IPS-18a (cell line): ENCODE results near the gene SHB.
"Not testable (repeated sequence)": the region's sequence is repeated elsewhere in the genome, so short reads cannot be mapped to it uniquely, and the experiment has no call there.

Experiments
- H3K27ac ChIP-seq: one replicate; pipeline ENCODE4 v1.5.1; 2013; ENCODE audit warnings: low read length
- H3K27me3 ChIP-seq: one replicate; pipeline ENCODE4 v1.6.1; 2013; ENCODE audit warnings: mild to moderate bottlenecking, low read length; ENCODE audit not compliant: control insufficient read depth, insufficient read depth
- H3K36me3 ChIP-seq: one replicate; pipeline ENCODE4 v1.6.1; 2013; ENCODE audit warnings: low read depth, low read length; ENCODE audit not compliant: control insufficient read depth
- H3K4me1 ChIP-seq: one replicate; pipeline ENCODE4 v1.6.1; 2013; ENCODE audit warnings: low read depth, low read length; ENCODE audit not compliant: control insufficient read depth
- H3K4me3 ChIP-seq: one replicate; pipeline ENCODE4 v1.5.1; 2013; ENCODE audit warnings: low read length
- H3K9ac ChIP-seq: one replicate; pipeline ENCODE4 v1.6.1; 2013; ENCODE audit warnings: mild to moderate bottlenecking, low read length, moderate library complexity
- H3K9me3 ChIP-seq: one replicate; pipeline ENCODE4 v1.6.1; 2013; ENCODE audit warnings: low read depth, low read length; ENCODE audit not compliant: control insufficient read depth

The SHB gene

GRCh38 chr9:37892063-37892462 is 177.0 kb downstream of the SHB start:
- Histone ChIP-seq H3K27me3 (no peaks in the 10 kb centered on the region), H3K9ac (no peak overlapping the region), H3K4me3 (no peak overlapping the region), H3K9me3 (no peaks in the 10 kb centered on the region), H3K4me1 (no peaks in the 10 kb centered on the region), H3K27ac (no peak overlapping the region), H3K36me3 (peaks cover 16% of the 10 kb centered on the region)

- not testable (repeated sequence) for H3K9ac ChIP-seq
These were observed 178.0 kb downstream of the SHB start for GRCh38 chr9:37891042-37891441.

GRCh38 chr9:37889536-37889935 is 179.5 kb downstream of the SHB start:
- no peak overlapping the region for H3K4me3 ChIP-seq
- no peaks in the 10 kb centered on the region for H3K27me3 ChIP-seq
- no peaks in the 10 kb centered on the region for H3K4me1 ChIP-seq
- H3K9me3 ChIP-seq = no peaks in the 10 kb centered on the region
- H3K9ac ChIP-seq = no peak overlapping the region
- H3K27ac ChIP-seq = no peak overlapping the region
- H3K36me3 ChIP-seq = peaks cover 7% of the 10 kb centered on the region

More at GRCh38 chr9:37891042-37891441, 178.0 kb downstream of the SHB start:
- not testable (repeated sequence) for H3K4me1 ChIP-seq, H3K27ac ChIP-seq, H3K27me3 ChIP-seq, H3K4me3 ChIP-seq, H3K9me3 ChIP-seq
- peaks cover 16% of the 10 kb centered on the region for H3K36me3 ChIP-seq

- H3K27ac ChIP-seq, H3K4me3 ChIP-seq, H3K4me1 ChIP-seq, H3K27me3 ChIP-seq, H3K9ac ChIP-seq, H3K9me3 ChIP-seq, H3K36me3 ChIP-seq: not testable (repeated sequence)
These were observed 180.9 kb downstream of the SHB start for GRCh38 chr9:37887977-37888583.

- H3K4me1 ChIP-seq = no peaks in the 10 kb centered on the region
- no peaks in the 10 kb centered on the region for H3K36me3 ChIP-seq
- H3K9me3 ChIP-seq = peaks cover 6% of the 10 kb centered on the region
- no peaks in the 10 kb centered on the region for H3K27me3 ChIP-seq
- H3K4me3 ChIP-seq = no peak overlapping the region
- no peak overlapping the region for H3K27ac ChIP-seq
- no peak overlapping the region for H3K9ac ChIP-seq
These were observed 188.0 kb downstream of the SHB start for GRCh38 chr9:37880916-37881479.

GRCh38 chr9:37876376-37876775 is 192.7 kb downstream of the SHB start:
- Histone ChIP-seq H3K9me3 (peaks cover 6% of the 10 kb centered on the region), H3K9ac (no peak overlapping the region), H3K4me1 (no peaks in the 10 kb centered on the region), H3K36me3 (no peaks in the 10 kb centered on the region), H3K4me3 (no peak overlapping the region), H3K27ac (no peak overlapping the region), H3K27me3 (no peaks in the 10 kb centered on the region)

- H3K9me3 ChIP-seq = peaks cover 6% of the 10 kb centered on the region
- no peaks in the 10 kb centered on the region for H3K4me1 ChIP-seq
These were observed 195.1 kb downstream of the SHB start for GRCh38 chr9:37873955-37874354.

GRCh38 chr9:37870799-37871176 is 198.2 kb downstream of the SHB start:
- Histone ChIP-seq H3K36me3 (no peaks in the 10 kb centered on the region), H3K4me1 (no peaks in the 10 kb centered on the region), H3K9me3 (no peaks in the 10 kb centered on the region), H3K9ac (no peak overlapping the region), H3K27ac (no peak overlapping the region), H3K27me3 (no peaks in the 10 kb centered on the region), H3K4me3 (no peak overlapping the region)

More at GRCh38 chr9:37873955-37874354, 195.1 kb downstream of the SHB start:
- H3K27ac ChIP-seq = no peak overlapping the region
- H3K9ac ChIP-seq = no peak overlapping the region
- H3K4me3 ChIP-seq = no peak overlapping the region
- H3K36me3 ChIP-seq = no peaks in the 10 kb centered on the region
- no peaks in the 10 kb centered on the region for H3K27me3 ChIP-seq

- H3K36me3 ChIP-seq = no peaks in the 10 kb centered on the region
- H3K9me3 ChIP-seq = no peaks in the 10 kb centered on the region
- H3K4me3 ChIP-seq = no peak overlapping the region
These were observed 198.8 kb downstream of the SHB start for GRCh38 chr9:37870081-37870798.

More at GRCh38 chr9:37870081-37870798, 198.8 kb downstream of the SHB start:
- H3K9ac ChIP-seq = no peak overlapping the region
- no peaks in the 10 kb centered on the region for H3K27me3 ChIP-seq
- no peak overlapping the region for H3K27ac ChIP-seq
- H3K4me1 ChIP-seq = no peaks in the 10 kb centered on the region
